ENCODE data around the gene PPIF.

DNA sequence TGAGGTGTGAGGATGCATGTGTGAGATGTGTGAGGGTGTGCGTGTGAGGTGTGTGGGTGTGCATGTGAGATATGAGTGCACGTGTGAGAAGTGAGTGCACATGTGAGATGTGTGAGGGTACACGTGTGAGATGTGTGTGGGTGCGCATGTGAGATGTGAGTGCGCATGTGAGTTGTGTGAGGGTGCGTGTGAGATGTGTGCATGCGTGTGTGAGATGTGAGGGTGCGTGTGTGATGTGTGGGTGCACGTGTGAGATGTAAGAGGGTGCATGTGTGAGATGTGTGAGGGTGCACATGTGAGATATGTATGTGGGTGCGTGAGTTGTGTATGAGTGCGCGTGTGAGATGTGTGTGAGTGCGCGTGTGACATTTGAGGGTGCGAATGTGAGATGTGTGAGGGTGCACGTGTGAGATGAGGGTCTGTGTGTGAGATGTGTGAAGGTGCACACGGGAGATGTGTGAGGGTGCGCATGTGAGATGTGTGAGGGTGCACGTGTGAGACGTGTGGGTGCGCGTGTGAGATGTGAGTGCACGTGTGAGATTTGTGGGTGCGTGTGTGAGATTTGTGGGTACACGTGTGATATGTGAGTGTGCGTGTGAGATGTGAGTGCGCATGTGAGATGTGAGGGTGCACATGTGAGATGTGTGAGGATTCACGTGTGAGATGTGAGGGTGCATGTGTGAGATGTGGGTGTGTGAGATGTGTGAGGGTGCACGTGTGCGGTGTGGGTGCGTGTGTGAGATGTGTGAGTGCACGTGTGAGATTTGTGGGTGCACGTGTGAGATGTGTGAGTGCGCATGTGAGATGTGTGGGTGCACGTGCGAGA is 30.5 kb downstream of the PPIF start:
- TF ChIP-seq POLR2A (IDR thresholded peaks at IDR 0.05; ENCODE audit: low read length) (no peak), GATA1 (IDR thresholded peaks at IDR 0.05; ENCODE audit: low read depth, low read length) (no peak)

Measured in erythroblast (primary cell).